A549 (cell line): ENCODE measurements around the gene XRCC1. TPM values are rescaled to one million over a fixed set of nuclear protein-coding genes. Genes with fewer than 3 reads are reported as not detected.

Source experiments
- ATAC-seq, 2 experiments: fragments of 200-7000 bp in 1 of 2; fragments of >200 bp in 1 of 2; cut with Nextera tagmentation in 1 of 2; cut with Tn5 transposase in 1 of 2; 3 replicates each; pipeline versions ENCODE4 v1.8.0 to v1.9.1; 2018 to 2020; ENCODE audit warnings: mild to moderate bottlenecking in 1 of 2, moderate library complexity in 1 of 2
- CTCF ChIA-PET: fragments of 300-600 bp; sonication (Branson Sonifier 250); formaldehyde crosslinking; extraction: SDS; loops from one replicate; lab custom pipeline; 2021; ENCODE audit warnings: antibody characterized with exemption, inconsistent platforms; lab: Yijun Ruan, JAX
- POLR2A ChIA-PET: fragments of 350-600 bp; formaldehyde crosslinking; extraction: SDS; loops from one replicate; lab custom pipeline; 2021; ENCODE audit warnings: antibody characterized with exemption, inconsistent platforms; lab: Yijun Ruan, JAX
- DNase-seq, 2 experiments: peaks; one replicate each; pipeline versions ENCODE4 v3.0.0 to v3.0.0-alpha.2; 2011 to 2016; ENCODE audit warnings: low read depth in 1 of 2, low spot score in 1 of 2
- FAIRE-seq: peaks from 2 replicates; lab custom pipeline; 2011; peaks lifted over from hg19 to GRCh38; lab: Jason Lieb, UNC
- H3K27ac ChIP-seq, 2 experiments: fragments of >200 bp; sonication (Bioruptor Twin); formaldehyde crosslinking; 3 replicates each; pipeline ENCODE4 v1.5.1; 2016 to 2017
- H3K4me1 ChIP-seq: fragments of >200 bp; sonication (Bioruptor Twin); formaldehyde crosslinking; 3 replicates; pipeline ENCODE4 v1.6.1; 2016
- H3K4me2 ChIP-seq: fragments of >200 bp; sonication (Bioruptor Twin); formaldehyde crosslinking; 3 replicates; pipeline ENCODE4 v1.6.1; 2016
- H3K4me3 ChIP-seq: fragments of >200 bp; sonication (Bioruptor Twin); formaldehyde crosslinking; 3 replicates; pipeline ENCODE4 v1.5.1; 2016
- H3K9me3 ChIP-seq: fragments of >200 bp; sonication (Bioruptor Twin); formaldehyde crosslinking; 3 replicates; pipeline ENCODE4 v1.6.1; 2016
- CBX2 ChIP-seq: fragments of 200-600 bp; sonication (generic); IDR thresholded peaks from 2 replicates; pipeline ENCODE4 v1.6.1; 2016; ENCODE audit warnings: low read depth, mild to moderate bottlenecking, borderline replicate concordance
- CTCF ChIP-seq: fragments of >200 bp; sonication (Bioruptor Twin); formaldehyde crosslinking; IDR thresholded peaks from 3 replicates; pipeline ENCODE4 v1.5.1; 2016
- EHF ChIP-seq: fragments of 250-450 bp; sonication (Bioruptor Pico); IDR thresholded peaks from 2 replicates; pipeline ENCODE4 v1.5.0; 2020; ENCODE audit warnings: mild to moderate bottlenecking
- ELK1 ChIP-seq: fragments of 150-350 bp; IDR thresholded peaks from 2 replicates; pipeline ENCODE4 v1.6.1; 2014; ENCODE audit warnings: low read depth, mild to moderate bottlenecking, low read length
- EP300 ChIP-seq, 2 experiments: fragments of >200 bp; sonication (Bioruptor Twin); formaldehyde crosslinking; IDR thresholded peaks; 2 replicates in 1 of 2; 3 replicates in 1 of 2; pipeline ENCODE4 v1.6.1; 2016 to 2017
- GATA3 ChIP-seq: IDR thresholded peaks from 2 replicates; pipeline ENCODE4 v1.6.1; 2012; ENCODE audit warnings: borderline replicate concordance
- HES2 ChIP-seq: fragments of >200 bp; sonication (Bioruptor Twin); formaldehyde crosslinking; IDR thresholded peaks from 2 replicates; pipeline ENCODE4 v1.6.1; 2016
- HEYL ChIP-seq: fragments of 250-450 bp; sonication (Bioruptor Pico); IDR thresholded peaks from 2 replicates; pipeline ENCODE4 v1.8.0; 2021; ENCODE audit warnings: mild to moderate bottlenecking, moderate library complexity
- HOXB13 ChIP-seq: fragments of 250-450 bp; sonication (Bioruptor Pico); IDR thresholded peaks from 2 replicates; pipeline ENCODE4 v1.5.0; 2020; ENCODE audit warnings: low read depth, mild to moderate bottlenecking, moderate library complexity
- KDM1A ChIP-seq: fragments of 200-600 bp; sonication (generic); IDR thresholded peaks from 2 replicates; pipeline ENCODE4 v1.6.1; 2016; ENCODE audit warnings: low read depth, mild to moderate bottlenecking
- KDM5A ChIP-seq: fragments of 200-600 bp; sonication (generic); IDR thresholded peaks from 2 replicates; pipeline ENCODE4 v1.6.1; 2016; ENCODE audit warnings: antibody characterized with exemption, mild to moderate bottlenecking
- MAFK ChIP-seq: fragments of 450-650 bp; IDR thresholded peaks from 2 replicates; pipeline ENCODE4 v1.6.1; 2014; ENCODE audit not compliant: partially characterized antibody
- MAX ChIP-seq: IDR thresholded peaks from 2 replicates; pipeline ENCODE4 v1.6.1; 2012
- MYC ChIP-seq: IDR thresholded peaks from 2 replicates; pipeline ENCODE4 v1.6.1; 2012; ENCODE audit warnings: mild to moderate bottlenecking, inconsistent platforms, low read length, improper control_type of control experiment, borderline replicate concordance
- NFE2L2 ChIP-seq: fragments of 150-350 bp; conservative IDR thresholded peaks from 2 replicates; pipeline ENCODE4 v1.6.1; 2014; ENCODE audit warnings: low read length
- PBX3 ChIP-seq: IDR thresholded peaks from 2 replicates; pipeline ENCODE4 v1.6.1; 2012
- POLR2AphosphoS2 ChIP-seq: conservative IDR thresholded peaks from 2 replicates; pipeline ENCODE4 v1.6.1; 2012; ENCODE audit warnings: low read length, improper control_type of control experiment, inconsistent platforms
- RARB ChIP-seq: fragments of 250-450 bp; sonication (Bioruptor Pico); IDR thresholded peaks from 2 replicates; pipeline ENCODE4 v1.8.0; 2021; ENCODE audit warnings: mild to moderate bottlenecking, moderate library complexity
- REST ChIP-seq: fragments of 200-600 bp; sonication (generic); IDR thresholded peaks from 2 replicates; pipeline ENCODE4 v1.6.1; 2016; ENCODE audit warnings: antibody characterized with exemption, mild to moderate bottlenecking, moderate library complexity
- RNF2 ChIP-seq: fragments of 200-600 bp; sonication (generic); IDR thresholded peaks from 2 replicates; pipeline ENCODE4 v1.6.1; 2016; ENCODE audit warnings: low read depth, mild to moderate bottlenecking, antibody characterized with exemption, moderate library complexity, borderline replicate concordance
- SMC3 ChIP-seq: fragments of >200 bp; sonication (Bioruptor Twin); formaldehyde crosslinking; IDR thresholded peaks from 3 replicates; pipeline ENCODE4 v1.6.1; 2018; ENCODE audit warnings: inconsistent platforms
- TP53 ChIP-seq: fragments of 250-450 bp; sonication (Bioruptor Pico); IDR thresholded peaks from 2 replicates; pipeline ENCODE4 v1.5.0; 2021; ENCODE audit warnings: mild to moderate bottlenecking, moderate library complexity
- USF2 ChIP-seq: fragments of 450-650 bp; IDR thresholded peaks from 2 replicates; pipeline ENCODE4 v1.6.1; 2014; ENCODE audit warnings: antibody characterized with exemption
- ZC3H11A ChIP-seq: fragments of 450-650 bp; IDR thresholded peaks from 2 replicates; pipeline ENCODE4 v1.6.1; 2014; ENCODE audit warnings: antibody characterized with exemption, mild to moderate bottlenecking
- ZNF302 ChIP-seq: fragments of 250-450 bp; sonication (Bioruptor Pico); IDR thresholded peaks from 2 replicates; pipeline ENCODE4 v1.9.0; 2021; ENCODE audit warnings: inconsistent platforms, mild to moderate bottlenecking, moderate library complexity
- ZSCAN20 ChIP-seq: fragments of 250-450 bp; sonication (Bioruptor Pico); IDR thresholded peaks from 2 replicates; pipeline ENCODE4 v1.8.0; 2022; ENCODE audit warnings: mild to moderate bottlenecking, moderate library complexity
- WGBS: methylation state at CpG from one replicate; pipeline ENCODE4 v1.1.6; 2017; ENCODE audit errors: missing lambda C conversion rate; 5-methylcytosine and 5-hydroxymethylcytosine counted together
- polyA plus RNA-seq, 4 experiments: library from polyadenylated mRNA; depleted of rRNA in 3 of 4; stranded (reverse); fragments of >200 nt; fragmentation: RNase III in 1 of 4; extraction: RNeasy Plus Mini Kit Qiagen cat#74134 plus additional on column Dnase treatment in 1 of 4; gene quantifications; 2 replicates in 3 of 4; 3 replicates in 1 of 4; pipeline ENCODE4 v1.2.3, GENCODE V29; 2011 to 2017

The XRCC1 gene
- polyA plus RNA-seq, 2 of the 4 experiments (the other 2 are of a cell fraction): 32.0 to 55.1 TPM

- TF ChIP-seq PBX3 (no peak), MAX (no peak), MAFK (no peak), POLR2AphosphoS2 (no peak)
These were observed 28.7 kb downstream of the XRCC1 start (continued) for GRCh38 chr19:43546581-43546980.

GRCh38 chr19:43545981-43546380, 29.3 kb downstream of the XRCC1 start:
- ChIA-PET POLR2A (no interaction called here), CTCF (interaction anchor here (0.6 to 15.3 kb wide), 4 partner anchors 10 to 106 kb away, joined by 3 to 167 read pairs (median 5); no protein-coding TSS in a partner anchor)
- peak in 1 of 2 experiments; percentile 26; a peak in 2 of 6 replicates for ATAC-seq
- no peak for DNase-seq
- TF ChIP-seq RNF2: no peak
- TF ChIP-seq KDM1A: no peak
- TF ChIP-seq HOXB13 (CRISPR knock-in tag): no peak
- TF ChIP-seq ZNF302: no peak
- no peak for TF ChIP-seq EHF
- TF ChIP-seq HEYL (CRISPR knock-in tag): no peak
- no peak for TF ChIP-seq MAFK
- TF ChIP-seq ZSCAN20 (CRISPR knock-in tag): no peak
- TF ChIP-seq NFE2L2: no peak
- TF ChIP-seq USF2: no peak
- no peak overlapping the region for H3K4me2 ChIP-seq
- 88% methylated on average over 2 of the region's 2 CpGs for WGBS
- FAIRE-seq: no peak
- no peak overlapping the region for H3K4me3 ChIP-seq
- no peaks in the 10 kb centered on the region for H3K4me1 ChIP-seq
- H3K27ac ChIP-seq: no peak overlapping the region
- no peaks in the 10 kb centered on the region for H3K9me3 ChIP-seq

- H3K9me3 ChIP-seq: no peaks in the 10 kb centered on the region
- no peak overlapping the region for H3K27ac ChIP-seq
- H3K4me3 ChIP-seq: no peak overlapping the region
- DNase-seq: no peak
- ATAC-seq: peak in 1 of 2 experiments; percentile 13; a peak in 2 of 6 replicates
- WGBS: 92% methylated on average over 5 of the region's 5 CpGs
- CTCF ChIA-PET: interaction anchor here (0.6 to 15.3 kb wide), 5 partner anchors 10 to 107 kb away, joined by 3 to 167 read pairs (median 3); no protein-coding TSS in a partner anchor
- POLR2A ChIA-PET: no interaction called here
- FAIRE-seq: no peak
- no peaks in the 10 kb centered on the region for H3K4me1 ChIP-seq
- no peak overlapping the region for H3K4me2 ChIP-seq
- no peak for TF ChIP-seq ZSCAN20 (CRISPR knock-in tag)
- TF ChIP-seq EP300 (IDR thresholded peaks at IDR 0.05): no peak
- no peak for TF ChIP-seq SMC3
- TF ChIP-seq CTCF: no peak
- TF ChIP-seq PBX3: no peak
- TF ChIP-seq RARB (CRISPR knock-in tag): no peak
- TF ChIP-seq MYC: no peak
- no peak for TF ChIP-seq ELK1
- TF ChIP-seq CBX2: no peak
- no peak for TF ChIP-seq KDM5A
- TF ChIP-seq HOXB13 (CRISPR knock-in tag): no peak
- TF ChIP-seq REST: no peak
- TF ChIP-seq TP53 (CRISPR knock-in tag): no peak
- TF ChIP-seq HES2: no peak
- TF ChIP-seq ZC3H11A: no peak
- TF ChIP-seq GATA3: no peak
These were observed 30.1 kb downstream of the XRCC1 start for GRCh38 chr19:43545276-43545675.
